HFF-Myc (cell line): Measurements from ENCODE around the gene GAL3ST1.
"Not testable (repeated sequence)": the region's sequence is repeated elsewhere in the genome, so short reads cannot be mapped to it uniquely, and the experiment has no call there.

Experiments used
- DNase-seq: peaks from one replicate; pipeline ENCODE4 v3.0.0-alpha.2; 2011; ENCODE audit warnings: low read depth; ENCODE audit errors: extremely low read depth
- H3K4me3 ChIP-seq: replicated peaks from 2 replicates; pipeline ENCODE4 v1.5.1; 2011; ENCODE audit warnings: low read depth, mild to moderate bottlenecking, control low read depth, low read length
- CTCF ChIP-seq: IDR thresholded peaks from 2 replicates; pipeline ENCODE4 v1.5.1; 2012; ENCODE audit warnings: mild to moderate bottlenecking, low read depth, low read length, control low read depth; ENCODE audit errors: missing control alignments

Gene GAL3ST1

GRCh38 chr22:30547188-30547587 is 27.3 kb downstream of the GAL3ST1 start:
- no peak for TF ChIP-seq CTCF
- no peak overlapping the region for H3K4me3 ChIP-seq
- no peak for DNase-seq

- no peak for DNase-seq
- TF ChIP-seq CTCF, result no peak
- no peak within 1 kb of the TSS for H3K4me3 ChIP-seq
Measured at GRCh38 chr22:30546616-30547015, 27.8 kb downstream of the GAL3ST1 start, which contains the start of gene SEC14L6. Gene SEC14L6 (minus strand): TSS chr22:30546741. CDS start chr22:30546682, 59 bp downstream.

GRCh38 chr22:30542811-30543188 is 31.7 kb downstream of the GAL3ST1 start:
- DNase-seq, result no peak
- no peak overlapping the region for H3K4me3 ChIP-seq
- no peak for TF ChIP-seq CTCF

GRCh38 chr22:30541961-30542810 is 32.3 kb downstream of the GAL3ST1 start:
- H3K4me3 ChIP-seq, result 0 out of 2 replicates have a peak overlapping the region, but pooled peaks have one; percentile 3
- no peak for TF ChIP-seq CTCF
- DNase-seq, result no peak

- H3K4me3 ChIP-seq, DNase-seq: not testable (repeated sequence)
Measured at GRCh38 chr22:30541511-30541910, 33.0 kb downstream of the GAL3ST1 start.

GRCh38 chr22:30539368-30539767 is 35.1 kb downstream of the GAL3ST1 start:
- H3K4me3 ChIP-seq, result no peak overlapping the region
- no peak for TF ChIP-seq CTCF
- DNase-seq, result no peak

GRCh38 chr22:30538280-30538679 is 36.2 kb downstream of the GAL3ST1 start:
- H3K4me3 ChIP-seq, result no peak overlapping the region
- no peak for TF ChIP-seq CTCF
- DNase-seq, result peak; percentile 17
